GM08714 (cell line): Measurements from ENCODE around the gene RPTOR.

Experiments used
- H3K4me3 ChIP-seq: fragments of 200-500 bp; sonication (Bioruptor generic); 2 replicates; pipeline ENCODE4 v1.5.1; 2014; ENCODE audit warnings: mild to moderate bottlenecking, low read length, inconsistent platforms
- ZNF274 ChIP-seq: IDR thresholded peaks from 2 replicates; pipeline ENCODE4 v1.6.1; 2012; ENCODE audit warnings: mild to moderate bottlenecking, low read depth, low read length

Gene RPTOR

DNA sequence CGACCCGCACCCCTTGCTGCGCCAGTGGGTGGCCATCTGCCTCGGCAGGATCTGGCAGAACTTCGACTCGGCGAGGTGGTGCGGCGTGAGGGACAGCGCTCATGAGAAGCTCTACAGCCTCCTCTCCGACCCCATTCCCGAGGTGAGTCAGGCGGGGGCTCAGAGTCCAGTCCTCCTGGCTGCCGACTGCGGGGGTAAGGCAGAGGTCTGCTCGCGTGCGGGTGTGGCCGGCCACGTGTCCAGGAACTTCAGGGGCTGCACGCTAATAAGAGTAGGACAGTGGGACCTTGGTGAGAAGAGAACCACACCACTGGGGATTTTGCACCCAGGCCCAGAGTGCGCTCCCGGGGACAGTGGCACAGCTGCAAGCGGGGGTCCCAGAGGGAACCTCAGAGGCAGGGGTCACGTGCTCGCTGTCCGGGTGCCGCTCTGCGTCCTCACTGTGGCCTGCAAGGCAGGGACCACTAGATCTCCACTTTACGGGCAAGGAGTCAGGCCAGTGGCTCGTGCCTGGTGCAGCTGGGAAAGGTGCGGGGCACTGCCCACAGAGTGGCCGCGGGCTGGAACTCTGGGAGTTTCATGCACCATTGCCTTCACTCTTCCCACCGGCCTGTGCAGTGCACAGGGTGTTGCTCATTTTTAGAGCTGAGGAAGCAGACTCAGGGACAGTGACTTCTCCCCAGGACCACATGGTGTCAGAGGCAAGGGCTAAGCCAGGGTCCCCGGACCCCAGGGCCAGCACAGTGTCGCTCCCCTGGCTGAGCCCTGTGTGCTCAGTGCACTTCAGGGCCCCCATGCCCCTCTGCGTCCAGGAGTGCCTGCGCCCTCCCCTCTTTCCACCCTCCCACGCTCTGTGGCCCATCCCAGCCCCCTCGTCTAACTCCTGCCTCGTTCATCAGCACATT lies 339.4 kb downstream of the RPTOR start:
- H3K4me3 ChIP-seq, result no peak overlapping the region

DNA sequence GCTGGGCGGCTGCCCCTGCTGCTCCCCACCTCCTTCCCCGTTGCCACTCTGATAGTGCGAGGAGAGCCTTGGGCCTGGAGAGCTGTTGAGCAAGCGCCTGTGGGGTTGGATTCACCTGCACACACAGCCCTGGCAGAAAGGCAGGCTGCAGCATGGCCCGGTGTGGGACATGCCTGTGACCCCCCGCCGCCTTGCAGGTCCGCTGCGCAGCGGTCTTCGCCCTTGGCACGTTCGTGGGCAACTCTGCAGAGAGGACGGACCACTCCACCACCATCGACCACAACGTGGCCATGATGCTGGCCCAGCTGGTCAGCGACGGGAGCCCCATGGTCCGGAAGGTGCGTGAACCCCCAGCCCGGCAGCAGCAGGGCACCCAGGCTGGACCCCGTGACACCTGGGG lies 340.2 kb downstream of the RPTOR start:
- H3K4me3 ChIP-seq, result no peak overlapping the region
- TF ChIP-seq ZNF274, result no peak

More for the DNA sequence above, 339.4 kb downstream of the RPTOR start:
- TF ChIP-seq ZNF274, result no peak

DNA sequence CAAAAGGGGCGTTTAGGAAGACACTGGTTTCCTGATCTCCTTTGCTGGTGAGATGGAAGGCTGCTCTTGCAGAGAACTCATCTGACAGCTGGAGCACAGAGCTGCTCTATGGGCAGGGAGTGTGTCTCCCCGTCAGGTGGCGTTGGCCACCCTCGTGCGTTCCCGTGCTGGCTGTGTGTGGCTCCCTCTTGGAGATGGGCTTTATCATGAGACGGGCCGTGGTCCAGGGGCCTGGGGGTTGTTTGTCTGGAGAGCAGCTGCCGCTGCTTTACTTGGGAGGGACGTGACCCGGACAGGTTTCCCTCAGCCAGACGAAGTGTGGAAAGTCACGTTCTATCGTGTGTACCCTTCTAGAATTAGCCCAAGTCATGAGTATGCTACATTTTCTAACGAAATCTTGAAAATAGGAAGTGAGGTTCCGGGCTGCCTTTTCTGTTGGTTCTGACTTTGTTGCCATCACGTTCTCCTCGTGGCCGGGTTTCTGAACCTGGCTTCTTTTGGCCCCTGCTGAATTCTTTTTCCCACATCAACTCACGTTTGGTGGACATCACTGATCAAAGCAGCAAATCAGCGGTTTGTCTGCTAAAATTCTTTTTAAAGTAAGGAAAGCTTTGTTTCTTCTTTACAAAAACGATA lies 341.4 kb downstream of the RPTOR start:
- no peak for TF ChIP-seq ZNF274
- no peak overlapping the region for H3K4me3 ChIP-seq

DNA sequence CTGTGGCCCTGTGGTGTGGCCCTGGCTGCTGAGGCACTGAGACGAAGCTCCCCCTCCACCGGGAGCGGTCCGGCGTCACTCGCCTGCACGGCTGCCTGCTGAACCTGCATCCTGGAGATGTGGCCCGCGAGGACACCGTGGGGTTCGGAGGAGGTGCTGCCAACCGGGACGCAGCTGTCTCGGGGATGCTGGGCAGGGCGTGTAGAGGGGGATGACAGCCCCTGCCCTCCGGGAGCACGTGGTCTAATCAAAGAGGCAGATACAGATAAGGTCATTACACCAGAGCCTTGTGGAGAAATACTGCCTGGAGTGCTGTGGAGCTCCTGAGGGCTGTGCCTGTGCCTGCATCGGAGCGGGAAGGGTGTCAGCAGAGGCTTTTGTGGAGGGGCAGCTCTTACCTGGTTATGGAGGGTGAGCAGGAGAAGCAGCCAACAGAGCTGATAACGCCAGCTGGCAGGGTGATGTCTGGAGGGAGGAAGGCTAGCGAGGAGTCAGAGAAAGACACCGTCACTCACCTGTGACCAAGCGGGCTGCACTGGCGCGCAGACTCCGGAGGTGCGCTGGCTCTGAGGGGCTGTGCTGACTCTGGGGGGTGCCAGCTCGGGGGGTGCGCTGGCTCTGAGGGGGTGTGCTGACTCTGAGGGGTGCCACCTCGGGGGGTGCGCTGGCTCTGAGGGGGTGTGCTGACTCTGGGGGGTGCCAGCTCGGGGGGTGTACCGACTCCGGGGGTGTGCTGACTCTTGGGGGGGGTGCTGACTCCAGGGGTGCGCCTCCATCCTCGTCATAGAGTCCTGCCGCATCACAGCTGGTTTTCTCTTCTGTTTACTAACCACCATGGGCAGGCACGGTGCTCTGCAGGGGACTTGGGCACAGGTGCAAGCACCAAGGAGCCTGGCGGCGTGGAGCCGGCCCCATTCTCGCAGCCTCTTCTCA lies 342.3 kb downstream of the RPTOR start:
- no peak overlapping the region for H3K4me3 ChIP-seq
- TF ChIP-seq ZNF274, result no peak

DNA sequence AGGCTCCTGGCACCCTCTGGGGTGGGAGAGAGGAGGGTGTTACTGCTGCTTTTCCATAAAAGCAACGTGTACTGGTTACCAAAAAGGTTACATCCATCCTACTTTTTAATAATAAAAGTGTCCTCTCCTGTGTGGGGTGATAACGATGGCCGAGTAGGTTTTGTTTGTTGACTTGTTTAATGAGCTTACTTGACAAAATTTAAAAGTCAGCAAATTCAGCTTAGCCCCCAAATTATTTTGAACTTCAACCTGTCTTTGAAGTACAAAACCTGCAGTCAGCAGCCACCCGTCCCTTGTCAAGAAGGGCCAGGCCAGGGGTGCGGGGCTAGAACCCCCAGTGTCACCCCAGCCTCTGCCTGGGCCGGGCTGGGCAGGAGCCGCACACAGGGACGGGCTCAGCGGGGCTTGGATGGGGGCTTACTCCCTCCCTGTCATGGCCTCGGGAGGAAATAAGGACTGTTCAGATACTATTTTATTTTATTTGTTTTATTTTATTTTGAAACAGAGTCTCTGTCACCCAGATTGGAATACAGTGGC lies 343.1 kb downstream of the RPTOR start:
- TF ChIP-seq ZNF274, result no peak
- H3K4me3 ChIP-seq, result no peak overlapping the region

DNA sequence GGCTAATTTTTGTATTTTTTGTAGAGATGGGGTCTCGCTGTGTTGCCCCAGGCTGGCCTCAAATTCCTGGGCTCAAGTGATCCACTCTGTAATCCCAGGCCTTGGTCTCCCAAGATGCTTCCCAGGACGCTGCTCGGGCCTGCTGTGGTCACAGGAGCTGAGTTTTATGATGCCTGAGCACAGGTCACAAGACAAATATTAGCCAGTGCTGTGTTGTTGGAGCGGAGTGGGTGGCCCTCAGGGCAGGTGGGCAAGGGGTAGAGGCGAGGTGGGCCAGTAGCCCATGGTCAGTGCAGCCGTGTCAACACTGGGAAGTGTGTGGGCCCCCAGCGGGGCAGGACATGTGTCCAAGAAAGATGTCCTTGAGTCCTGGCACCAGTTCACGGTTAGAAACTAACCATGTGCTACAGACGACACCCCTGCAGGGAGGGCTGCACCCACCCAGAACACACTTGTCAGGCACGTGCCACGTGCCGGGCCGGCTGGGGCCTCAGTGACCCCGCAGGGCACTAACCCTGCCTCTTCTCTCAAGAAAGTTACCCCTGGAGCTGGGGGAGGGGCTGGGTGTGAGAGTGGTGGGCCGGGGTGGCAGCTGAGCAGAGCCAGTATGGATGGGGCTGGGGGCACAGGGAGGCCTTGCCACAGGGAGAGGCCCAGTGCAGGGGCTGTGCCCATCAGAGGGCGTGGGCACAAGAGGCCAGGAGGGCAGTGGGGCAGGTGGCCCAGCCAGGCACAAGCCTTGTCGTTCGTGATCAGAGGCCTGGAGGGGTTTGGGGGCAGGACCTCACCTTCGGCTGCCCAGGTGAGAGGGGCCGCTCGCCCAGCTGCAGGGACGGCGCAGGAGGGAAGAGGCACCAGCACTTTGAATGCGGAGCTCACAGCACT lies 343.9 kb downstream of the RPTOR start:
- no peak overlapping the region for H3K4me3 ChIP-seq
- no peak for TF ChIP-seq ZNF274

DNA sequence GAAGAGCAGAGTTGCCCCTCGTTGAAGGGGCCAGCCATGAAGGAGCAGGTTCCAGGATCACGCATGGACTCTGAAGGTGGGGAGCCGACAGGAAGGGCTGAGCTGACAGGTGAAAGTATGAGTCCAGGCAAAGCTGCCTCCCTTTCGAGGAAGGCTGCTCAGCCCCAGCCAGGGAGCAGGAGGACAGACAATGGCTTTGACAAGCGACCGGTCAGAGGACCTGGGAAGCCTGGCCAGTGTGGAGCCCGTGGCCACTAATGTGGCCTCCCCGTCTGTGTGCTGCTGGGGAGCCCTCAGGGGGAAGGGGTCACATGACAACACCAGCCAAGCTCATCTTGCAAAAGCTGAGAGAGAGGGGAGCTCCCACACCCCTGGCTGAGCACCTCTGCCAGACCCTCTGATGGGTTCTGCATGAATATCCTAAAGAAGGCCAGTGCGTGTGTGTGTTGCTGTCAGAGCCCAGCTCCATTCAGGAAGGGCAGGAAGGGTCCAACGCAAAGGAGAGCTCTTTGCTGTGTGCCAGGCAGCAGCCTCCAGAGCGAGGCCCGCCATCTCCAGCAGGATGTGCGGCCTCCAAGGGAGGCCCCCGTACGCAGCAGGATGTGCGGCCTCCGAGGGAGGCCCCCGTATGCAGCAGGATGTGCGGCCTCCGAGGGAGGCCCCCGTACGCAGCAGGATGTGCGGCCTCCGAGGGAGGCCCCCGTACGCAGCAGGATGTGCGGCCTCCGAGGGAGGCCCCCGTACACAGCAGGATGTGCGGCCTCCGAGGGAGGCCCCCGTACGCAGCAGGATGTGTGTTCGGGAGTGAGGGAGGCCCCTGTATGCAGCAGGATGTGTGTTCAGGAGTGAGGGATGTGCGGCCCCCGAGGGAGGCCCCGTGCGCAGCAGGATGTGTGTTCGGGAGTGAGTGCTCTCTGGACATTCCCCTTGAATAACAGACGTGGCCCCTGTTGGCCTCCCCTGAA lies 344.9 kb downstream of the RPTOR start:
- no peak for TF ChIP-seq ZNF274
- H3K4me3 ChIP-seq, result no peak overlapping the region

DNA sequence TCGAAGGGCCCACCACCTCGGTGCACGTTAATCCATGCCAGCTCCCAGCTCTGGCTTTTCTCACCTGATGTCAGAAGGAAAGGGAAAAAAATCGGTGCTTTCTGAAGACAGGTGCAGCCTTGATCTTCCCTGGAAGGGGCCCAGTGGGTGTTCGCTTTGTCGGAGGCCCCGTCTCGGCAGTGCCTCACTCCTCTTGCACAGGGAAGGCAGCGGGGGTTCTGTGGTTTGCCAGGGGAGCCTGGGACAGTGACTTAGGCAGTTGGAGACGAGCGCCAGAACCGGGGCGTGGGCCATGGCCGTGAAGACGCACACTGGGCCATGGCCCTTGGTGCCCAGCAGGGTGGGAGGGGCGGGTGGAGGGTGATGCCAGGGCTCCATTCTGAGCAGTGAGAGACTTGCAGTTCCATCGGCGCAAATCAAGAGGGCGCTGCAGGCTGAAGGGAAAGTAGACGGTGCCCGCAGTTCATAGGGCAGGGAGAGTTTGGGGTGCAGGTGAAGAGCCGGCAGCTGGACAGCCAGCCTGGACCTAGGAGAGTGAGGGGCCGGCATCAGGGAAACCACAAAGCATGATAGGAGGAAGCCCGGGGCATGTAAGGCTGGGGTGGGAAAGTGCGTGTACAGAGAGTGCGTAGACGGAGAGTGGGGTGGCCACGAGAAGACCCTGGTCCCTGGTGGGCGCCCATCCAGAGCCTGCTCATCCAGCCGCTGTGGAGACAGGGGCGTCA lies 345.7 kb downstream of the RPTOR start:
- H3K4me3 ChIP-seq, result no peak overlapping the region
- no peak for TF ChIP-seq ZNF274

DNA sequence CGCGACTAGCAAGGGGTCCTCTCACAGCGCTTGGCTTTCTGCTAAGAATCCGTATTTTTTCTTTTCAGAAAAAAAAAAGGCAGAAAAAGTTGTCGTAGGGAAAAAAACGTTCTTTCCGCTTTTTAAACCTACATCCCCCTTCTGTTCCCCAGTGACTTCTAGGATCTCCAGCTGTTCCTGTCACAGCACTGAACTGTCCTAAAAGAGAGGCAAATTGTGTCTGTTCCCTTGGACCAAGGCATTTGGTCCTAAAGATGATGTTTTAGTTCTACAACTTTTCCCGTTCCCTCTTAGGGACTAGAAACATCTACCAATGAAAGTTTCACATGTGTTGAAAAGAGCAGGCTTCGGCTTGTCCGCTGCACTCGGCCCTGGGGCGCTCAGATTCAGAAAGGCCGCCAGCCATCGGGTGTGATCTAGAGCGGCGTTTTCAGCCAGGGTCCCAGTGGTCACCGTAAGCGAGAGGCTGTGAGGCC lies 346.3 kb downstream of the RPTOR start:
- H3K4me3 ChIP-seq, result no peak overlapping the region
- TF ChIP-seq ZNF274, result no peak

DNA sequence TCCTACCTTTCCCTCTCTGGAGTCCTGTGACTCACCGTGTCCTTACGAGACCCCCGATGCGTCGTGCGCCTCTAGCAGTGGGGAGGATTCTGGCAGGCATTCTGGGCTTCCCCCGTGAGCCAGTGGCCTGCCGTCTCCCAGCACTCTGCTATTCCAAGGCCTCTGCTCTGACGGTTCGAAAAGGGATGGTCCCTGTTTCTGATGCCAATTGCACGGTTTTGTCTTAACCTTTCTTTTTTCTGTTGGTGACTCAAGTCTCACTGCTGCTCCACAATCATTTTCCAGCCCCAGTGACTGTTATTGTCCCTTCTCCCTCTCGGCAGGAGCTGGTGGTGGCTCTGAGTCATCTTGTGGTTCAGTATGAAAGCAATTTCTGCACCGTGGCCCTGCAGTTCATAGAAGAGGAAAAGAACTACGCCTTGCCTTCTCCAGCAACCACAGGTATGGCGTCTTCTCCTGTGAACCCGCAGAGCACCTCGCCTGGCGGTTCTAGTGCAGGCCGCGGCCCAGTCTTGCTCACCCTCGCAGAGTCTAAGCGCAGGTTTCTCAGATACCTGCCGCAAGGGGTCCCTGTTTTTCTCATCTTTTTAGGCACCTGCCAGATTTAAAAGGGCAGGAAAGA lies 346.9 kb downstream of the RPTOR start:
- no peak for TF ChIP-seq ZNF274
- no peak overlapping the region for H3K4me3 ChIP-seq

DNA sequence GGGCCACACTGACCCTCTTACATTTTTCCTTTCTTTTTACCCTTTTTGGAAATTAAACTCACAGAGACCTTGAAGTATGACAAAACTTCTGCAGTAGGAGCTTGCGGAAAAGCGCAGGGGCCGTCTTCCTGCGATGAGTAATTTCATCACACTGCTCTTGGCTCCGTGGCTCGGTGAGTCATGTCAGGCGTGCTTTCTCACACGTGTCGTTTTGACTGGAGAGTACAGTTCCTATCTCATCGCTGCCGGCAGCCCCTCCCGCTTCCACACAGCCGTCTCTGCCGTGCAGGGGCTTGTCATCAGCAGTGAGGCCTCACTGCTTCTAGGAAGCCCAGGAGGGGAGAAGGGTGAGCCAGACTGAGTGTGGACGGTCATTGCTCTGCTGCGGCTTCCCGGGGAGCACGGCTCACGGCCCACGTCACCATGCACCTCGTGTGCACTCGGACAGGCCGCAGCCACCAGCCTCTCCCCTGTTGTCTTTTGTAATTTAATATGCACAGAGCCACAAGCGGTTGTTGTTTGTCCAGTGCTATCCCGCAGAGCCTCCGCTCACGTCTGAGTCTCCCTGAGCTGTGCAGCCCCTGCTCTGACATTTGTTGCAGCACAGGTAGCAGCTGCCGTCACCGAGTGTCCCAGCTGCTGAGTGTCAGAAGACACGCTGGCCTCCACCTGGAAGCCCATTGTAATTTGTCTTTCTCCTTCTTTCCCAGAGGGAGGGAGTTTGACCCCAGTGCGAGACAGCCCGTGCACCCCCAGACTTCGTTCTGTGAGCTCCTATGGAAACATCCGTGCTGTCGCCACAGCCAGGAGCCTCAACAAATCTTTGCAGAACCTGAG lies 347.6 kb downstream of the RPTOR start:
- no peak for TF ChIP-seq ZNF274
- H3K4me3 ChIP-seq, result no peak overlapping the region
